Hepatocyte (in vitro differentiated cells): ENCODE measurements around the gene ZIC1. TPM values are rescaled to one million over a fixed set of nuclear protein-coding genes. Genes with fewer than 3 reads are reported as not detected.
A peak's percentile ranks its signal among the peaks of the same experiment; 100 is the strongest.

Source experiments
- DNase-seq: peaks from one replicate; pipeline ENCODE4 v3.0.0-alpha.2; 2016; ENCODE audit warnings: low spot score
- H2AFZ ChIP-seq: fragments of 200-600 bp; sonication (generic); 2 replicates; pipeline ENCODE4 v1.6.0; 2016; ENCODE audit warnings: antibody characterized with exemption, mild to moderate bottlenecking
- H3K27ac ChIP-seq: fragments of 200-600 bp; sonication (generic); 2 replicates; pipeline ENCODE4 v1.5.1; 2016; ENCODE audit warnings: mild to moderate bottlenecking
- H3K27me3 ChIP-seq: fragments of 200-600 bp; sonication (generic); 2 replicates; pipeline ENCODE4 v1.6.1; 2016
- H3K36me3 ChIP-seq: fragments of 200-600 bp; sonication (generic); replicated peaks from 2 replicates; pipeline ENCODE4 v1.5.1; 2016; ENCODE audit warnings: low read depth; ENCODE audit not compliant: insufficient read depth
- H3K4me1 ChIP-seq: fragments of 200-600 bp; sonication (generic); 2 replicates; pipeline ENCODE4 v1.5.1; 2016; ENCODE audit warnings: mild to moderate bottlenecking, moderate library complexity; ENCODE audit not compliant: insufficient read depth
- H3K4me2 ChIP-seq: fragments of 200-600 bp; sonication (generic); 2 replicates; pipeline ENCODE4 v1.6.0; 2016
- H3K4me3 ChIP-seq: fragments of 200-600 bp; sonication (generic); 2 replicates; pipeline ENCODE4 v1.5.1; 2016; ENCODE audit warnings: mild to moderate bottlenecking
- H3K79me2 ChIP-seq: fragments of 200-600 bp; sonication (generic); 2 replicates; pipeline ENCODE4 v1.6.0; 2017; ENCODE audit warnings: mild to moderate bottlenecking
- H3K9me2 ChIP-seq: fragments of 200-600 bp; sonication (generic); replicated peaks from 2 replicates; pipeline ENCODE4 v1.6.0; 2017; ENCODE audit warnings: mild to moderate bottlenecking; ENCODE audit not compliant: insufficient read depth
- H3K9me3 ChIP-seq: fragments of 200-600 bp; sonication (generic); 2 replicates; pipeline ENCODE4 v1.5.1; 2016; ENCODE audit warnings: low read depth, mild to moderate bottlenecking
- H4K20me1 ChIP-seq: fragments of 200-600 bp; sonication (generic); 2 replicates; pipeline ENCODE4 v1.6.0; 2016; ENCODE audit warnings: mild to moderate bottlenecking; ENCODE audit not compliant: insufficient read depth, poor library complexity, severe bottlenecking
- EZH2 ChIP-seq: fragments of 200-600 bp; sonication (generic); IDR thresholded peaks from 2 replicates; pipeline ENCODE4 v1.6.1; 2016; ENCODE audit warnings: antibody characterized with exemption, mild to moderate bottlenecking, borderline replicate concordance
- EZH2phosphoT487 ChIP-seq: fragments of 200-600 bp; sonication (generic); IDR thresholded peaks from one replicate; pipeline ENCODE4 v1.6.1; 2018; ENCODE audit warnings: antibody characterized with exemption, mild to moderate bottlenecking, low read depth, moderate library complexity; ENCODE audit not compliant: unreplicated experiment, severe bottlenecking
- WGBS: methylation state at CpG from one replicate; pipeline ENCODE4 v1.1.6; 2016; ENCODE audit warnings: low lambda C conversion rate; ENCODE audit errors: missing lambda C conversion rate; 5-methylcytosine and 5-hydroxymethylcytosine counted together
- polyA plus RNA-seq: library from polyadenylated mRNA; unstranded; fragments of >200 nt; fragmentation: Nextera tagmentation; extraction: Ambion mirVana; gene quantifications from 2 replicates; pipeline ENCODE4 v1.2.1, GENCODE V29; 2016
- total RNA-seq: library from RNA; depleted of rRNA; stranded (reverse); fragments of >200 nt; gene quantifications from 2 replicates; pipeline ENCODE4 v1.2.3, GENCODE V29; 2014
- TF ChIP-seq, protein P1 (sequence below): fragments of 200-600 bp; sonication (generic); IDR thresholded peaks from 2 replicates; pipeline ENCODE4 v1.5.1; 2016; ENCODE audit warnings: antibody characterized with exemption, mild to moderate bottlenecking; ENCODE audit not compliant: poor library complexity

Gene ZIC1
- total RNA-seq (0.10 TPM in 1 of 2 replicates, not detected in the other), polyA plus RNA-seq (not detected in 2 replicates)

DNA sequence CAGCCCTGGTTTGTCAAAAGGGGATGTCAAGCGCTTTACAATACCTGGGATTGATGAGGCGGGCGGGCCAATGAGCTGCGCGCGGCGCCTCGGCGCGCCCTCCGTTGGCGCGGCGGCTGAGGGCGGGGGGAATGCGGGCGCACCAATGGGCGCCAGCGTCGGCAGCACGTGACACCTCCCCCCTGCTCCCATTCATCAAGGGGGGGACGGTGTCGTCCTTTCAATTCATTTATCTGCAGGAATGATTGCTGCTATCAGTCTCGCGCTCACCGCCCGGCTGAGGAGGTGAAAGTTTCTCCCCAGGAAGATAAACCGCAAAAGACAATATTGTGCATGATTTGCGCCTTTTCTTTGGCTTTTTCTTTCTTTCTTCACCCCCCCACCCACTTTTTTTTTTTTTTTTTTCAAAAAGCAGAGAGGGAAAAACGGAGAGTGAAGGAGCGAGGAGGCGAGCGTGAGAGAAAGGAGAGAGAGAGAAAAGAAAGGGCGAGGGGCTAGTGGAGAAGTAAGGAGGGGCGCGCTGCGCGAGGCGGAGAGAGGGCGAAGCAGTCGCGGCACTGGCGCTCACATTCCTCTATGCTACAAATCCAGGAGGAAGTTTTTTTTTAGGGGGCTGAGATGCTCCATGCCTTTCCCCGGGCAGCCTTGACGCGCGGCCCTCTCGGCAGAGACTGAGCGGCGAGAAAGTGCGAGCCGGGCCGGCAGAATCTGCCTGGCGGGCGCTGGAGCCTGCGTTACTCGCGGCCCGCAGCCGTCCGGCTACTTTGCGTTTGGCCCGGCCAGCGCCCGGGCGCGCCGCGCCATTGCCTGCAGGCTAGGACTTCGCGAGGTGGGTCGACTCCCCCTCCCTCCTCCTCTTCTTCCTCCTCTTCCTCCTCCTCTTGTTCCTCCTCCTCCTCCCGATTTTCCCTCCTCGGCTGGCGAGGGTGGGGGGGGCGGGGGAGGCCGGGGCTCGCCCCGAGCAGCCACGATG, at the start of gene ZIC1:
Gene ZIC1, plus strand, starts transcription at position 223 of the 973 bp plus-strand sequence. Its CDS starts 748 bp downstream, at position 971.
- peak within 1 kb of the TSS; percentile 40 for H2AFZ ChIP-seq
- 4% methylated on average over 66 of the region's 80 CpGs for WGBS

DNA sequence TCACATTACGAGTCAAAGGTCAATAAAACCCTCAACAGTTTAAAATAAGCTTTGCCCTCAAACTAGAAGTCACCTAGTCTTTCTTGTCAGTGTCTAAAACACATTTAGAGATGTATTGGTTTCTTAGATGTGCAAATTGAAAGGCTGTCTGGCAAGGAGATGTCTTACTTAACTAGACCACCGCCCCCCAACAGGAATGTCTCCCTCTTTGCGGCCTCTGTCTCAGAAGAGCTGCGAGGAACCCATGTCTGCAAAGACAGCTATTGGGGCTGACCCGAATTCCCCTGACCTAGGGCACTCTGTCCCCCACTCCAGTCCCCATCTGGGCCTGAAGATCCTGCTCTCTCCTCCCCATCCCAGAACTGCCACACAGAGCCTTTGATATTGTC, 49.1 kb upstream of the ZIC1 start:
- Histone ChIP-seq H2AFZ (no peak overlapping the region), H3K79me2 (no peaks in the 10 kb centered on the region), H3K9me3 (no peaks in the 10 kb centered on the region), H4K20me1 (no peaks in the 10 kb centered on the region), H3K27ac (no peak overlapping the region), H3K36me3 (no peaks in the 10 kb centered on the region), H3K9me2 (no peaks in the 10 kb centered on the region), H3K27me3 (peaks cover 98% of the 10 kb centered on the region), H3K4me3 (no peak overlapping the region), H3K4me1 (no peaks in the 10 kb centered on the region), H3K4me2 (no peak overlapping the region)
- WGBS = 23% methylated on average over 5 of the region's 5 CpGs
- DNase-seq = no peak
- TF ChIP-seq, protein P1, sequence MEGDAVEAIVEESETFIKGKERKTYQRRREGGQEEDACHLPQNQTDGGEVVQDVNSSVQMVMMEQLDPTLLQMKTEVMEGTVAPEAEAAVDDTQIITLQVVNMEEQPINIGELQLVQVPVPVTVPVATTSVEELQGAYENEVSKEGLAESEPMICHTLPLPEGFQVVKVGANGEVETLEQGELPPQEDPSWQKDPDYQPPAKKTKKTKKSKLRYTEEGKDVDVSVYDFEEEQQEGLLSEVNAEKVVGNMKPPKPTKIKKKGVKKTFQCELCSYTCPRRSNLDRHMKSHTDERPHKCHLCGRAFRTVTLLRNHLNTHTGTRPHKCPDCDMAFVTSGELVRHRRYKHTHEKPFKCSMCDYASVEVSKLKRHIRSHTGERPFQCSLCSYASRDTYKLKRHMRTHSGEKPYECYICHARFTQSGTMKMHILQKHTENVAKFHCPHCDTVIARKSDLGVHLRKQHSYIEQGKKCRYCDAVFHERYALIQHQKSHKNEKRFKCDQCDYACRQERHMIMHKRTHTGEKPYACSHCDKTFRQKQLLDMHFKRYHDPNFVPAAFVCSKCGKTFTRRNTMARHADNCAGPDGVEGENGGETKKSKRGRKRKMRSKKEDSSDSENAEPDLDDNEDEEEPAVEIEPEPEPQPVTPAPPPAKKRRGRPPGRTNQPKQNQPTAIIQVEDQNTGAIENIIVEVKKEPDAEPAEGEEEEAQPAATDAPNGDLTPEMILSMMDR = no peak
- TF ChIP-seq EZH2 (no peak), EZH2phosphoT487 (no peak)

More for the DNA sequence above, at the start of gene ZIC1:
- DNase-seq = no peak
- Histone ChIP-seq H3K27me3 (peaks cover 98% of the 10 kb centered on the region), H3K27ac (no peak within 1 kb of the TSS), H3K79me2 (no peaks in the 10 kb centered on the region), H3K4me1 (peaks cover 25% of the 10 kb centered on the region), H3K4me3 (no peak within 1 kb of the TSS), H3K36me3 (no peaks in the 10 kb centered on the region), H3K4me2 (peak within 1 kb of the TSS; percentile 81), H3K9me2 (no peaks in the 10 kb centered on the region), H3K9me3 (no peaks in the 10 kb centered on the region), H4K20me1 (no peaks in the 10 kb centered on the region)
- TF ChIP-seq EZH2phosphoT487 (peak; percentile 94), EZH2 (peak; percentile 22)
- TF ChIP-seq, protein P1 = no peak

GRCh38 chr3:147360646-147361453, 48.3 kb upstream of the ZIC1 start:
- no peak overlapping the region for H3K4me3 ChIP-seq
- no peaks in the 10 kb centered on the region for H3K36me3 ChIP-seq
- no peak overlapping the region for H3K27ac ChIP-seq
- H3K4me1 ChIP-seq = no peaks in the 10 kb centered on the region
- H4K20me1 ChIP-seq = no peaks in the 10 kb centered on the region
- peaks cover 98% of the 10 kb centered on the region for H3K27me3 ChIP-seq
- peak overlapping the region; percentile 16 for H3K4me2 ChIP-seq
- DNase-seq = peak; percentile 29
- H2AFZ ChIP-seq = no peak overlapping the region
- TF ChIP-seq EZH2 (no peak), EZH2phosphoT487 (no peak)
- TF ChIP-seq, protein P1 = no peak
- no peaks in the 10 kb centered on the region for H3K9me3 ChIP-seq
- no peaks in the 10 kb centered on the region for H3K9me2 ChIP-seq
- WGBS = 14% methylated on average over 21 of the region's 21 CpGs
- H3K79me2 ChIP-seq = no peaks in the 10 kb centered on the region
